Hematopoietic multipotent progenitor cell treated with erythropoietin and hydrocortisone succinate and interleukin-3 and kit ligand, for 6 days (in vitro differentiated cells): ENCODE data around the gene CARS1.
A peak's percentile ranks its signal among the peaks of the same experiment; 100 is the strongest.

Experiments
- DNase-seq: peaks from one replicate; pipeline ENCODE4 v3.0.0-alpha.2; 2015

Gene CARS1

DNA sequence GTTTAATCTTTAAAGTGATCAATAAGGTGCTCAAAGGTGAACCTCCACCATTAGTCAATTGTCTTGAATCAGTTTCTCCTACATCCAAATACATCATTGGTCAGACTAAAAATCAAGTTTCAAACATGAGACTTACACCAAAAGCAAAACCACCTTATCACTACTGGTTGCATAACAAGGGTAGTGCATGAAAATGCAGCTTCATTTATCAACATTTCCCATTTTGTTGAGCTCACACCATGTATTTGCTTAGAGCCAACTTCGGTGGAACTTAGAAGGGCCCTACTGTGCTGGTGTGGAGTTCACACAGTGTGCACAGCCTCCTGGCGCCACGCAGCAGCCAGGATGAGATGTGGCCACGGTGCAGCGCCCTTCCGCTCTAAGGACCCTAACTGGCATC is 104.9 kb downstream of the CARS1 start:
- peak; percentile 56 for DNase-seq

DNA sequence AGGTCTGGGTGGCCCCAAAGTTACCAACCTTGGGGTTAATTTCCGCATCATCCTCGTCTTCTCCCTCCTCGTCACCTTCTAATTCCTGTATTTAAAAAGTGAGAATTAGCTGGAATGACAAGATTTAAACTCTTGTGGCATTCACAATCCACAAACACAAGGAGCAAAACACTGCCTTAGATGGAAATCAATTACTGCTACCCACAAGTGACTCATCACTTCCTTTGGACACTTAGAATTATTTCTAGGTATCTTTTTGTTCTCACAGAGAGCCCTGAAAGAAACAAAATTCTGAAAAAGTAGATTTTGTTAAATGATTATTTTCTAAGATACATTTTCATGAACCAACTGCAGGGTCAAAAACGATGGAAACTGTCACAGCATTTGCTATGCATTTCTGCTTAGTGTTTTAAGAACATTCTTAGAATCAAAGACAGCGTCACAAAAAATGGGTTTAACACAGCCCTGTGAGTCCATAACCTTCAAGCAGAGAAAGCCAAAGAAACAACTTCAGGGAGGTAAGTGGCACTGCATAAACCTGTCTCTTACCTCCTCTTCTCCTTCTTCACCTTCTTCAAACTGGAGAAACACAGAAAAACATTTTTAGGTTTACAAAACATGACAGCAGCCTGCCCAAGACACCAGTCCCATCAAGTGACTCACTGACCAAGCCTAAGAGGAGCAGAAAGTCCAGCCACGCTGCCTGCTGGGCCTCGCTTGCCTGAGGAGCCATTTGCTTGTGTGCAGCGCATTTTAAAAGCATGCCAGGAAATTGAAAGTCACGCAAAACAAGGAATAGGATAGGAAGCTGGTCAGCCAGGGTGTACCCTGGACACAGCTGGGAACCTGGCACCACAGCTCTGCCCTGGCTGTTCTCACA is 105.8 kb downstream of the CARS1 start:
- no peak for DNase-seq
